ENCODE data around the gene UGT1A3.

GRCh38 chr2:233708942-233709341, 19.9 kb upstream of the UGT1A3 start:
- TF ChIP-seq, protein P1, sequence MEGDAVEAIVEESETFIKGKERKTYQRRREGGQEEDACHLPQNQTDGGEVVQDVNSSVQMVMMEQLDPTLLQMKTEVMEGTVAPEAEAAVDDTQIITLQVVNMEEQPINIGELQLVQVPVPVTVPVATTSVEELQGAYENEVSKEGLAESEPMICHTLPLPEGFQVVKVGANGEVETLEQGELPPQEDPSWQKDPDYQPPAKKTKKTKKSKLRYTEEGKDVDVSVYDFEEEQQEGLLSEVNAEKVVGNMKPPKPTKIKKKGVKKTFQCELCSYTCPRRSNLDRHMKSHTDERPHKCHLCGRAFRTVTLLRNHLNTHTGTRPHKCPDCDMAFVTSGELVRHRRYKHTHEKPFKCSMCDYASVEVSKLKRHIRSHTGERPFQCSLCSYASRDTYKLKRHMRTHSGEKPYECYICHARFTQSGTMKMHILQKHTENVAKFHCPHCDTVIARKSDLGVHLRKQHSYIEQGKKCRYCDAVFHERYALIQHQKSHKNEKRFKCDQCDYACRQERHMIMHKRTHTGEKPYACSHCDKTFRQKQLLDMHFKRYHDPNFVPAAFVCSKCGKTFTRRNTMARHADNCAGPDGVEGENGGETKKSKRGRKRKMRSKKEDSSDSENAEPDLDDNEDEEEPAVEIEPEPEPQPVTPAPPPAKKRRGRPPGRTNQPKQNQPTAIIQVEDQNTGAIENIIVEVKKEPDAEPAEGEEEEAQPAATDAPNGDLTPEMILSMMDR (IDR thresholded peaks at IDR 0.05; ENCODE audit: low read length), result no peak
- TF ChIP-seq EZH2 (optimal IDR thresholded peaks at IDR 0.05; ENCODE audit: low read depth, low read length), result no peak

All from MM.1S (cell line).